ENCODE results near the gene ABCA10. TPM values are rescaled to one million over a fixed set of nuclear protein-coding genes. Genes with fewer than 3 reads are reported as not detected.

ABCA10 gene
- total RNA-seq, 6 donors from 2014 or later: 1.8 to 29.3 (median 5.1) TPM

DNA sequence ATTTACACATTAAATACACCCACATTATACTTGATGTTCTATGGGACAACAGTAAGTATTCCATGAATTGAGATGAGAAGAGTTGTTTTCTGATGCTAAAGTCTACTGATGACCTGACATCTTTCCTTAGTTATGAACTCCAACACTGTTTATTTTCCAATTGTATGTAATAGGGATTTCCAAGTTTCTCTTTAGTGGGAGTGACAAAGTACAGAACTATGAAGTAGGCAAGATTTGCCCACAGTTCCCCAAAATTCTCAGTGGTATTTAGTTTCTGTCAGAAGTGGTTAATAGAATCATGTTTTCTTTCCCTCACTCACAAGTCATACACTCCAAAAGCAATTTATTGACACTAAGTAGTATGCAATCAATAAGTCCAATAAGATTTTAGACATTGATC, 64.4 kb downstream of the ABCA10 start:
- no peaks in the 10 kb centered on the region for H3K4me1 ChIP-seq
- H3K36me3 ChIP-seq: no peaks in the 10 kb centered on the region
- DNase-seq (no peak), ATAC-seq (ENCODE audit: low FRiP score in 2 of 2) (no peak)
- no peak overlapping the region for H3K27ac ChIP-seq
- H3K9me3 ChIP-seq: no peaks in the 10 kb centered on the region
- H3K27me3 ChIP-seq: no peaks in the 10 kb centered on the region
- no peak overlapping the region for H3K4me3 ChIP-seq
- TF ChIP-seq POLR2A (IDR thresholded peaks at IDR 0.05): no peak
- no peak for TF ChIP-seq POLR2AphosphoS5 (IDR thresholded peaks at IDR 0.05)
- TF ChIP-seq, protein P1, sequence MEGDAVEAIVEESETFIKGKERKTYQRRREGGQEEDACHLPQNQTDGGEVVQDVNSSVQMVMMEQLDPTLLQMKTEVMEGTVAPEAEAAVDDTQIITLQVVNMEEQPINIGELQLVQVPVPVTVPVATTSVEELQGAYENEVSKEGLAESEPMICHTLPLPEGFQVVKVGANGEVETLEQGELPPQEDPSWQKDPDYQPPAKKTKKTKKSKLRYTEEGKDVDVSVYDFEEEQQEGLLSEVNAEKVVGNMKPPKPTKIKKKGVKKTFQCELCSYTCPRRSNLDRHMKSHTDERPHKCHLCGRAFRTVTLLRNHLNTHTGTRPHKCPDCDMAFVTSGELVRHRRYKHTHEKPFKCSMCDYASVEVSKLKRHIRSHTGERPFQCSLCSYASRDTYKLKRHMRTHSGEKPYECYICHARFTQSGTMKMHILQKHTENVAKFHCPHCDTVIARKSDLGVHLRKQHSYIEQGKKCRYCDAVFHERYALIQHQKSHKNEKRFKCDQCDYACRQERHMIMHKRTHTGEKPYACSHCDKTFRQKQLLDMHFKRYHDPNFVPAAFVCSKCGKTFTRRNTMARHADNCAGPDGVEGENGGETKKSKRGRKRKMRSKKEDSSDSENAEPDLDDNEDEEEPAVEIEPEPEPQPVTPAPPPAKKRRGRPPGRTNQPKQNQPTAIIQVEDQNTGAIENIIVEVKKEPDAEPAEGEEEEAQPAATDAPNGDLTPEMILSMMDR (IDR thresholded peaks at IDR 0.05): no peak
- no peak for TF ChIP-seq EP300 (IDR thresholded peaks at IDR 0.05)

DNA sequence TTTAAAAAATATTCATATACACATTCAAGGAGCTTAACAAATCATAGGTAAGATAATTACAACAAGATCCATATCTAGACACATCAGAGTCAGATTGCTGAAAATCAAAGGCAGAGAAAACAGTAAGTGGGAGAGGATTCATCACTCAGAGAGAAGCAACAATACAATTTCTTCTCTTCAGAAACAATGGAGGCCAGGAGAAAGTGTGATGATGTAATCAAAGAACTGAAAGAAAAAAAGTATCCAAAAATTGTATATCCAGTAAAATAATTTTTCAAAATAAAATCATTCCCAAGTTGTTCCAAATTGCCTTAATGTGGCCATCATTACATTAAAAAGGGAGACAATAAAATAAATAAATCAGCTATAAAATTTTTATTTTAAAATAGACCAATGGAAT, 69.2 kb downstream of the ABCA10 start:
- Histone ChIP-seq H3K27me3 (no peaks in the 10 kb centered on the region), H3K4me3 (no peak overlapping the region), H3K4me1 (no peaks in the 10 kb centered on the region), H3K9me3 (no peaks in the 10 kb centered on the region), H3K36me3 (no peaks in the 10 kb centered on the region), H3K27ac (no peak overlapping the region)
- no peak for DNase-seq
- ATAC-seq (ENCODE audit: low FRiP score in 2 of 2): no peak
- no peak for TF ChIP-seq POLR2A (IDR thresholded peaks at IDR 0.05)
- TF ChIP-seq EP300 (IDR thresholded peaks at IDR 0.05): no peak
- TF ChIP-seq, protein P1 (IDR thresholded peaks at IDR 0.05): no peak
- TF ChIP-seq POLR2AphosphoS5 (IDR thresholded peaks at IDR 0.05): no peak

DNA sequence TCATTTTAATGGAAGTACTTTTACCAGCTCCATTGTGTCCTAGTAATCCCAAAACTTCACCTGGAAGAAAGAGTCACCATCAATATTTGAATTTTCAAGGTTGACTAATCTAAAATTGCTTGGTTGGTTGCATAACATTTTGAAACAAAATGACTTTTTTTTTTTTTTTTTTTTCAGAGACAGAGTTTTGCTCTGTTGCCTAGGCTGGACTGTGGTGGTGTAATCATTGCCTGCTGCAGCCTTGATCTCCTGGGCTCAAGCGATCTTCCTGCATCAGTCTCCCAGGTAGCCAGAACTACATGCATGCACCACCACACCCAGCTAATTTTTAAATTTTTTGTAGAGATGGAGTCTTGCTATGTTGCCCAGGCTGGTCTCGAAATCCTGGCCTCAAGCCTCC, 74.4 kb downstream of the ABCA10 start:
- H3K27me3 ChIP-seq: no peaks in the 10 kb centered on the region

DNA sequence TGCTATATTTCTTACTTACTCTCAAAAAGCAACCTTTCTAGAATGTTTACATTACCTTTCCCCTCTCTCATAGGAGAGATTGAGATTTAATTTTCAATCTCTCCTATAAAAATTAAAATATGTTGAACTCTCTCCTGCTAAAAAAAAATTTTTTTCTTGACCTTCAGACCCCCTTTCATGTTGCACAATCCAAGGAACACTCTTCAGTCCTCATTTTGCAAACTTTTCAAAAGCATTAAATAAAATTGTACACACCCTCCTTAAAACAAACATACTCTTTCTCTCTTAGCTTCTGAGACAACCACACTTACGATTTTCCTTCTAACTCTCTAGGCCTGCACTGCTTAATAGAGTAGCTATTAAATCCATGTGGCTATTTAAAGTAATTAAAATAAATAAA, 78.3 kb downstream of the ABCA10 start:
- no peaks in the 10 kb centered on the region for H3K4me1 ChIP-seq
- ATAC-seq (ENCODE audit: low FRiP score in 2 of 2): no peak
- no peaks in the 10 kb centered on the region for H3K27me3 ChIP-seq
- TF ChIP-seq POLR2AphosphoS5 (IDR thresholded peaks at IDR 0.05) (no peak), EP300 (IDR thresholded peaks at IDR 0.05) (no peak), POLR2A (IDR thresholded peaks at IDR 0.05) (no peak)
- TF ChIP-seq, protein P1 (IDR thresholded peaks at IDR 0.05): no peak
- WGBS, 2 donors: 38 to 43% methylated on average over 1 of the region's 1 CpG
- H3K27ac ChIP-seq: no peak overlapping the region
- H3K9me3 ChIP-seq: no peaks in the 10 kb centered on the region
- DNase-seq: no peak
- H3K4me3 ChIP-seq: no peak overlapping the region
- H3K36me3 ChIP-seq: no peaks in the 10 kb centered on the region

More for the DNA sequence above, 74.4 kb downstream of the ABCA10 start:
- WGBS, 2 donors: 91 to 94% methylated on average over 2 of the region's 2 CpGs
- DNase-seq (no peak), ATAC-seq (ENCODE audit: low FRiP score in 2 of 2) (no peak)
- Histone ChIP-seq H3K4me3 (no peak overlapping the region), H3K9me3 (no peaks in the 10 kb centered on the region), H3K4me1 (no peaks in the 10 kb centered on the region), H3K36me3 (no peaks in the 10 kb centered on the region), H3K27ac (no peak overlapping the region)
- no peak for TF ChIP-seq POLR2A (IDR thresholded peaks at IDR 0.05)
- no peak for TF ChIP-seq EP300 (IDR thresholded peaks at IDR 0.05)
- TF ChIP-seq POLR2AphosphoS5 (IDR thresholded peaks at IDR 0.05): no peak
- TF ChIP-seq, protein P1 (IDR thresholded peaks at IDR 0.05): no peak

DNA sequence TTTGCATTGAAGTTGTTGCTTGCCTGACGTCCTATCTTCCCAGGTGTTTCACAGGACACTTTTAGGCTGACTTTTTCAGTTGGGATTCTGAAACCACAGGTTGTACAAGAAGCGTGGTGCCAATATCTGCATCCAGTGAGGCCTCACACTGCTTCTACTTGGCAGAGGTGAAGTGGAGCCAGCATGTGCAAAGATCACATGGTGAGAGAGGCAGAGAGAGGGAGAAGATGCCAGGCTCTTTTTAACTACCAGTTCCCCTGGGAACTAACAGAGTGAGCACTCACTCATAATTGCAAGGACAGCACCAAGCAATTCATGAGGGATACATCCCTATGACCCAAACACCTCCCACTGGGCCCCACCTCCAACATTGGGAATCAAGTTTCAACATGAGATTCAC, 81.2 kb downstream of the ABCA10 start:
- no peaks in the 10 kb centered on the region for H3K9me3 ChIP-seq
- H3K27ac ChIP-seq: no peak overlapping the region
- H3K4me1 ChIP-seq: peaks cover 0 to 7% (median 3%) of the 10 kb centered on the region in 4 donors
- ATAC-seq (ENCODE audit: low FRiP score in 2 of 2) (no peak), DNase-seq (no peak)
- H3K36me3 ChIP-seq: no peaks in the 10 kb centered on the region
- TF ChIP-seq, protein P1 (IDR thresholded peaks at IDR 0.05): no peak
- TF ChIP-seq POLR2A (IDR thresholded peaks at IDR 0.05) (no peak), POLR2AphosphoS5 (IDR thresholded peaks at IDR 0.05) (no peak), EP300 (IDR thresholded peaks at IDR 0.05) (no peak)
- no peak overlapping the region for H3K4me3 ChIP-seq
- H3K27me3 ChIP-seq: no peaks in the 10 kb centered on the region
- 90 to 94% methylated on average over 2 of the region's 2 CpGs for WGBS, 2 donors
